K562 (cell line): ENCODE measurements around the gene NLE1. TPM values are rescaled to one million over a fixed set of nuclear protein-coding genes. Genes with fewer than 3 reads are reported as not detected.

ENCODE experiments used
- ATAC-seq: fragments of 200-7000 bp; cut with Tn5 transposase; 3 replicates; pipeline ENCODE4 v1.9.1; 2020; ENCODE audit warnings: moderate library complexity
- BruUV-seq: library from RNA; stranded (reverse); fragments of 400-500 nt; replicated peaks from 2 replicates; lab custom pipeline; 2021; lab: Mats Ljungman, UMichigan
- CTCF ChIA-PET: fragments of 300-600 bp; formaldehyde crosslinking; extraction: SDS; loops from one replicate; lab custom pipeline; 2021; ENCODE audit warnings: low intra/inter-chr PET ratio; lab: Yijun Ruan, JAX
- POLR2A ChIA-PET: fragments of 300-600, 350-650 bp; sonication (Branson Sonifier 250); formaldehyde crosslinking; extraction: SDS; loops from one replicate; lab custom pipeline; 2021; ENCODE audit warnings: antibody characterized with exemption, inconsistent platforms; lab: Yijun Ruan, JAX
- DNase-seq, 4 experiments: peaks; one replicate each; pipeline versions ENCODE4 v3.0.0 to v3.0.0-alpha.2; 2011 to 2018; ENCODE audit warnings: low spot score in 3 of 4, mixed read lengths in 3 of 4; ENCODE audit errors: extremely low read depth in 1 of 4
- FAIRE-seq: peaks from 2 replicates; lab custom pipeline; 2011; peaks lifted over from hg19 to GRCh38; lab: Jason Lieb, UNC
- H2AFZ ChIP-seq: 2 replicates; pipeline ENCODE4 v1.6.0; 2011; ENCODE audit warnings: low read depth, low read length, control low read depth, inconsistent platforms
- H3K27ac ChIP-seq: fragments of 200-600 bp; 3 replicates; pipeline ENCODE4 v1.8.0; 2011; ENCODE audit warnings: low read depth, mild to moderate bottlenecking, control low read depth, inconsistent platforms, low read length, moderate library complexity, mixed read lengths; ENCODE audit errors: extremely low read depth
- H3K27me3 ChIP-seq, 2 experiments: fragments of 300-600 bp in 1 of 2; 2 replicates in 1 of 2; 3 replicates in 1 of 2; pipeline versions ENCODE4 v1.6.0 to v1.8.0; 2011; ENCODE audit warnings: inconsistent platforms in 2 of 2, low read length in 2 of 2, mild to moderate bottlenecking in 1 of 2, mixed read lengths in 1 of 2, moderate library complexity in 1 of 2; ENCODE audit not compliant: control insufficient read depth in 2 of 2, insufficient read depth in 2 of 2
- H3K36me3 ChIP-seq: fragments of 300-600 bp; 3 replicates; pipeline ENCODE4 v1.8.0; 2011; ENCODE audit warnings: mild to moderate bottlenecking, low read length, inconsistent platforms; ENCODE audit not compliant: control insufficient read depth, insufficient read depth
- H3K4me1 ChIP-seq, 2 experiments: fragments of 200-600 bp in 1 of 2; replicated peaks in 1 of 2; 2 replicates in 1 of 2; 3 replicates in 1 of 2; pipeline versions ENCODE4 v1.5.1 to v1.8.0; 2011; ENCODE audit warnings: inconsistent platforms in 2 of 2, low read length in 2 of 2, mild to moderate bottlenecking in 1 of 2, mixed read lengths in 1 of 2, moderate library complexity in 1 of 2; ENCODE audit not compliant: control insufficient read depth in 2 of 2, insufficient read depth in 2 of 2
- H3K4me2 ChIP-seq: 2 replicates; pipeline ENCODE4 v1.6.1; 2011; ENCODE audit warnings: low read length, control low read depth, inconsistent platforms, mixed read lengths; ENCODE audit not compliant: insufficient read depth
- H3K4me3 ChIP-seq: fragments of 200-600 bp; sonication (generic), shearing (Covaris generic); 2 replicates; pipeline ENCODE4 v1.5.1; 2016; ENCODE audit warnings: control low read depth, inconsistent platforms
- H3K79me2 ChIP-seq: fragments of 200-600 bp; 3 replicates; pipeline ENCODE4 v1.8.0; 2011; ENCODE audit warnings: low read length, inconsistent platforms; ENCODE audit not compliant: control insufficient read depth, insufficient read depth
- H3K9ac ChIP-seq, 2 experiments: 2 replicates each; pipeline versions ENCODE4 v1.6.0 to v1.6.1; 2011; ENCODE audit warnings: low read depth in 2 of 2, low read length in 2 of 2, control low read depth in 1 of 2, inconsistent platforms in 1 of 2, mild to moderate bottlenecking in 1 of 2, mixed read lengths in 1 of 2; ENCODE audit not compliant: insufficient read depth in 1 of 2
- H3K9me1 ChIP-seq: one replicate; pipeline ENCODE4 v1.6.0; 2011; ENCODE audit warnings: inconsistent platforms, mild to moderate bottlenecking, low read length, moderate library complexity; ENCODE audit not compliant: control insufficient read depth, insufficient read depth
- H3K9me3 ChIP-seq: replicated peaks from 2 replicates; pipeline ENCODE4 v1.5.1; 2011; ENCODE audit warnings: low read depth, low read length, inconsistent platforms; ENCODE audit not compliant: control insufficient read depth, insufficient read depth
- H4K20me1 ChIP-seq: replicated peaks from 2 replicates; pipeline ENCODE4 v1.6.1; 2011; ENCODE audit warnings: low read length, inconsistent platforms, mixed read lengths; ENCODE audit not compliant: control insufficient read depth, insufficient read depth
- CAMTA2 ChIP-seq: fragments of 250-450 bp; sonication (Bioruptor Pico); conservative IDR thresholded peaks from 2 replicates; pipeline ENCODE4 v1.5.1; 2022
- RUNX1 ChIP-seq: sonication (generic); IDR thresholded peaks from 2 replicates; pipeline ENCODE4 v1.6.1; 2016; ENCODE audit warnings: antibody characterized with exemption, low read depth
- SP1 ChIP-seq: sonication (generic); formaldehyde crosslinking; IDR thresholded peaks from 2 replicates; pipeline ENCODE4 v1.8.1; 2022; ENCODE audit warnings: mild to moderate bottlenecking, missing genetic modification reagents
- ZEB2 ChIP-seq: fragments of 450-650 bp; IDR thresholded peaks from 2 replicates; pipeline ENCODE4 v1.6.1; 2016
- ZNF551 ChIP-seq: fragments of 250-450 bp; sonication (Bioruptor Pico); IDR thresholded peaks from 2 replicates; pipeline ENCODE4 v1.5.0; 2021; ENCODE audit warnings: mild to moderate bottlenecking, moderate library complexity
- WGBS: fragments of 100-300 bp; shearing (Covaris generic); methylation state at CpG from one replicate; pipeline ENCODE4 v1.1.6; 2016; ENCODE audit warnings: low coverage, mixed read lengths; ENCODE audit not compliant: insufficient coverage; ENCODE audit errors: missing lambda C conversion rate; 5-methylcytosine and 5-hydroxymethylcytosine counted together
- in situ Hi-C: fragments of 300-500 bp; cut with MboI; formaldehyde crosslinking; loops from 4 replicates; pipeline ENCODE4 v1.15.0; 2018; ENCODE audit warnings: inconsistent platforms, mixed read lengths
- intact Hi-C: fragments of 100-400 bp; cut with micrococcal nuclease; formaldehyde crosslinking; loops from 2 replicates; pipeline ENCODE4 v1.14.2; 2022
- polyA plus RNA-seq, 8 experiments: library from polyadenylated mRNA; depleted of rRNA in 4 of 8; stranded (reverse) in 5 of 8; unstranded in 3 of 8; fragments of >200 nt; fragmentation: Nextera tagmentation in 2 of 8; fragmentation: Illumina TruSeq in 1 of 8; extraction: Ambion mirVana in 2 of 8; extraction: Trizol in 1 of 8; gene quantifications; 2 replicates each; pipeline versions ENCODE4 v1.2.1 to v1.2.3, GENCODE V29; 2011 to 2014; ENCODE audit warnings: inconsistent platforms in 1 of 8, missing spikeins in 1 of 8
- total RNA-seq, 7 experiments: library from RNA; depleted of rRNA in 6 of 7; stranded (reverse); fragments of >200 nt in 6 of 7; fragmentation: Illumina TruSeq in 2 of 7; extraction: Trizol in 2 of 7; gene quantifications; 2 replicates each; pipeline versions ENCODE4 v1.2.1 to v1.2.3, GENCODE V29; 2011 to 2021; ENCODE audit warnings: low replicate concordance in 1 of 7
- TF ChIP-seq, protein P1 (sequence below): fragments of 150-350 bp; conservative IDR thresholded peaks from 2 replicates; pipeline ENCODE4 v1.6.1; 2014; ENCODE audit warnings: low read length

NLE1 gene
- total and polyA plus RNA-seq, 9 of the 15 experiments (the other 6 are each of a cell fraction or from before 2014, with no cell fraction given): 3.8 to 69.0 (median 29.4) TPM

- TF ChIP-seq, protein P1, sequence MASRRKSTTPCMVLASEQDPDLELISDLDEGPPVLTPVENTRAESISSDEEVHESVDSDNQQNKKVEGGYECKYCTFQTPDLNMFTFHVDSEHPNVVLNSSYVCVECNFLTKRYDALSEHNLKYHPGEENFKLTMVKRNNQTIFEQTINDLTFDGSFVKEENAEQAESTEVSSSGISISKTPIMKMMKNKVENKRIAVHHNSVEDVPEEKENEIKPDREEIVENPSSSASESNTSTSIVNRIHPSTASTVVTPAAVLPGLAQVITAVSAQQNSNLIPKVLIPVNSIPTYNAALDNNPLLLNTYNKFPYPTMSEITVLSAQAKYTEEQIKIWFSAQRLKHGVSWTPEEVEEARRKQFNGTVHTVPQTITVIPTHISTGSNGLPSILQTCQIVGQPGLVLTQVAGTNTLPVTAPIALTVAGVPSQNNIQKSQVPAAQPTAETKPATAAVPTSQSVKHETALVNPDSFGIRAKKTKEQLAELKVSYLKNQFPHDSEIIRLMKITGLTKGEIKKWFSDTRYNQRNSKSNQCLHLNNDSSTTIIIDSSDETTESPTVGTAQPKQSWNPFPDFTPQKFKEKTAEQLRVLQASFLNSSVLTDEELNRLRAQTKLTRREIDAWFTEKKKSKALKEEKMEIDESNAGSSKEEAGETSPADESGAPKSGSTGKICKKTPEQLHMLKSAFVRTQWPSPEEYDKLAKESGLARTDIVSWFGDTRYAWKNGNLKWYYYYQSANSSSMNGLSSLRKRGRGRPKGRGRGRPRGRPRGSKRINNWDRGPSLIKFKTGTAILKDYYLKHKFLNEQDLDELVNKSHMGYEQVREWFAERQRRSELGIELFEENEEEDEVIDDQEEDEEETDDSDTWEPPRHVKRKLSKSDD: no peak
Observed at GRCh38 chr17:35164716-35165115, 22.6 kb upstream of the NLE1 start (continued).

DNA sequence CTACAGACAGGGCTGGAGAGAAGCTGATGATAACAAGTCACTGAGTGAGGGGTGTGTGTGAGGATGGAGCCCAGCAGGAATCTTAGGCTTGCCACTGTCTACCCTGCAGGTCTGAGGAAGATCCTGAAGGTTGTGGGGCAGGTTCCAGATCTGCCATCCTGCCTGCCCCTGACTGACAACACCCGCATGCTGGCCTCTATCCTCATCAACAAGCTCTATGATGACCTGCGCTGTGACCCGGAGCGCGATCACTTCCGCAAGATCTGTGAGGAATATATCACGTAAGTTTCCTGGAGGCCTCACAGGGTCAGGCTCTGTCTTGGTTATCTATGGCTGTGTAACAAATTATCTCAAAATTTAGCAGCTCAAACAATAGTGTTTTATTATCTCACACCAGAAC lies 21.8 kb upstream of the NLE1 start:
- POLR2A ChIA-PET: no interaction called here
- Histone ChIP-seq H3K4me1 (no peaks in the 10 kb centered on the region; a peak in 1 of 5 replicates), H3K27ac (no peak overlapping the region), H3K4me3 (no peak overlapping the region), H3K4me2 (no peak overlapping the region), H3K9me3 (no peaks in the 10 kb centered on the region), H3K27me3 (peaks cover 31 to 50% of the 10 kb centered on the region in 2 experiments), H3K79me2 (no peaks in the 10 kb centered on the region), H2AFZ (no peak overlapping the region), H3K9me1 (no peaks in the 10 kb centered on the region), H3K36me3 (no peaks in the 10 kb centered on the region), H3K9ac (no peak overlapping the region), H4K20me1 (no peaks in the 10 kb centered on the region)
- DNase-seq: no peak
- TF ChIP-seq SP1 (no peak), ZEB2 (no peak), RUNX1 (no peak), CAMTA2 (CRISPR knock-in tag) (no peak), ZNF551 (no peak)
- 7% methylated on average over 7 of the region's 7 CpGs for WGBS
- no TSS peak for BruUV-seq
- in situ Hi-C loops: loop anchor here (10.0 kb wide), 1 partner anchor 591 kb away; the partner anchor contains the start of gene GAS2L2
- no peak for FAIRE-seq
- no peak; the same call in 2 of the 3 replicates for ATAC-seq
- CTCF ChIA-PET: no interaction called here
- intact Hi-C loops: no loop called here
